CD8-positive, alpha-beta memory T cell (primary cell): ENCODE results near the gene GPR108. TPM values are rescaled to one million over a fixed set of nuclear protein-coding genes. Genes with fewer than 3 reads are reported as not detected.

Experiments used
- CTCF ChIA-PET: fragments of 350-600 bp; sonication (Branson Sonifier 250); formaldehyde crosslinking; loops from one replicate; lab custom pipeline; 2021; ENCODE audit warnings: antibody characterized with exemption; lab: Charles Lee
- POLR2A ChIA-PET: fragments of 350-600 bp; sonication (Branson Sonifier 250); formaldehyde crosslinking; loops from one replicate; lab custom pipeline; 2021; ENCODE audit warnings: antibody characterized with exemption; lab: Charles Lee
- DNase-seq, 5 donors: peaks; one replicate each; pipeline versions ENCODE4 v3.0.0 to v3.0.0-alpha.2; 2020 to 2022; ENCODE audit warnings: mixed read lengths in 1 of 5
- H3K27ac ChIP-seq: one replicate; pipeline ENCODE4 v1.7.0; 2013; ENCODE audit warnings: low read depth, mild to moderate bottlenecking, low read length, moderate library complexity
- H3K27me3 ChIP-seq: 2 replicates; pipeline ENCODE4 v1.7.0; 2013; ENCODE audit warnings: low read length, mild to moderate bottlenecking; ENCODE audit not compliant: insufficient read depth, poor library complexity, severe bottlenecking
- H3K36me3 ChIP-seq: 2 replicates; pipeline ENCODE4 v1.7.0; 2013; ENCODE audit warnings: mild to moderate bottlenecking, low read length, moderate library complexity; ENCODE audit not compliant: insufficient read depth
- H3K4me1 ChIP-seq: 2 replicates; pipeline ENCODE4 v1.7.0; 2013; ENCODE audit warnings: mild to moderate bottlenecking, low read length, moderate library complexity; ENCODE audit not compliant: insufficient read depth
- H3K4me3 ChIP-seq: 2 replicates; pipeline ENCODE4 v1.7.0; 2013; ENCODE audit warnings: mild to moderate bottlenecking, low read length
- H3K9me3 ChIP-seq: 2 replicates; pipeline ENCODE4 v1.7.0; 2013; ENCODE audit warnings: mild to moderate bottlenecking, low read length
- H3K27ac Mint-ChIP-seq, 8 donors: one replicate each; pipeline ENCODE4 v1.8.0; 2020 to 2021; ENCODE audit warnings: mixed read lengths in 8 of 8, mild to moderate bottlenecking in 6 of 8, inconsistent platforms in 3 of 8, moderate library complexity in 3 of 8
- H3K27me3 Mint-ChIP-seq, 2 donors: one replicate each; pipeline ENCODE4 v1.8.0; 2020 to 2021; ENCODE audit warnings: mixed read lengths in 2 of 2, mild to moderate bottlenecking in 1 of 2, moderate library complexity in 1 of 2
- H3K36me3 Mint-ChIP-seq, 3 donors: one replicate each; pipeline ENCODE4 v1.8.0; 2020 to 2021; ENCODE audit warnings: mixed read lengths in 3 of 3, inconsistent platforms in 1 of 3, mild to moderate bottlenecking in 1 of 3
- H3K4me1 Mint-ChIP-seq, 3 donors: one replicate each; pipeline ENCODE4 v1.8.0; 2020 to 2021; ENCODE audit warnings: mixed read lengths in 3 of 3, inconsistent platforms in 1 of 3, mild to moderate bottlenecking in 1 of 3
- H3K4me3 Mint-ChIP-seq, 7 donors: one replicate each; pipeline ENCODE4 v1.8.0; 2020 to 2021; ENCODE audit warnings: mixed read lengths in 7 of 7, mild to moderate bottlenecking in 6 of 7, moderate library complexity in 4 of 7, inconsistent platforms in 2 of 7
- H3K9me3 Mint-ChIP-seq, 5 donors: one replicate each; pipeline ENCODE4 v1.8.0; 2020 to 2022; ENCODE audit warnings: mixed read lengths in 5 of 5, mild to moderate bottlenecking in 3 of 5, moderate library complexity in 2 of 5, inconsistent platforms in 1 of 5
- polyA plus RNA-seq: library from polyadenylated mRNA; unstranded; fragments of 300-500 nt; fragmentation: Illumina TruSeq; gene quantifications from one replicate; pipeline ENCODE4 v1.2.3, GENCODE V29; 2021
- total RNA-seq, 2 experiments: library from RNA; stranded (reverse); gene quantifications; one replicate each; pipeline ENCODE4 v1.2.3, GENCODE V29; 2021

Gene GPR108
- total and polyA plus RNA-seq, 3 experiments from 2014 or later, result 72.0 to 108 (median 74.0) TPM

DNA sequence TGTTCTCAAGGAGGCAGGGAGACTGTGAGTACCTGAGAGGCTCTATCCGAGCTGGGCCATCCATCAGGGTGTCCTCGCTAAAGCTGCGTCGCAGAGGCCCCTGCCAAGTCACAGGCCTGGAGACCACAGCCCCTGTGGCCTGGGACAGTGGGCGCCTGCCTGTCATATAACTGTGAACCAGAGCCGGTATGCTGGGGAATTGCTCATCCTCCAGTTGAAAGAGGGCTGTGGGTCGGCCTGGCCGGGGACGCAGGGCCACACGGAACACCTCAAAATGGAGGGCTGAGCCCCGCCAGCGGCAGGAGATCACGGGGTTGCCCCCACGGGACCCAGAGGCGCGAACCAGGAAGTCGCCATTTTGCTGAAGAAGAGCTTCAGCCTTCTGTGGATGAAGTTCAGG lies 23.2 kb upstream of the GPR108 start:
- Mint-ChIP-seq H3K27ac (no peak overlapping the region), H3K4me1 (peaks cover 8 to 22% (median 12%) of the 10 kb centered on the region in 3 donors), H3K9me3 (no peaks in the 10 kb centered on the region), H3K36me3 (peaks cover 2 to 53% (median 4%) of the 10 kb centered on the region in 3 donors), H3K27me3 (no peaks in the 10 kb centered on the region), H3K4me3 (no peak overlapping the region)
- Histone ChIP-seq H3K27me3 (no peaks in the 10 kb centered on the region), H3K36me3 (peaks cover 19% of the 10 kb centered on the region), H3K4me1 (peaks cover 17% of the 10 kb centered on the region), H3K4me3 (no peak overlapping the region), H3K27ac (no peak overlapping the region), H3K9me3 (no peaks in the 10 kb centered on the region)
- CTCF ChIA-PET, result interaction anchor here (0.9 to 1.6 kb wide), 3 partner anchors 9 to 103 kb away, joined by 3 to 4 read pairs (median 3); no protein-coding TSS in a partner anchor
- POLR2A ChIA-PET, result no interaction called here
- DNase-seq, result no peak

DNA sequence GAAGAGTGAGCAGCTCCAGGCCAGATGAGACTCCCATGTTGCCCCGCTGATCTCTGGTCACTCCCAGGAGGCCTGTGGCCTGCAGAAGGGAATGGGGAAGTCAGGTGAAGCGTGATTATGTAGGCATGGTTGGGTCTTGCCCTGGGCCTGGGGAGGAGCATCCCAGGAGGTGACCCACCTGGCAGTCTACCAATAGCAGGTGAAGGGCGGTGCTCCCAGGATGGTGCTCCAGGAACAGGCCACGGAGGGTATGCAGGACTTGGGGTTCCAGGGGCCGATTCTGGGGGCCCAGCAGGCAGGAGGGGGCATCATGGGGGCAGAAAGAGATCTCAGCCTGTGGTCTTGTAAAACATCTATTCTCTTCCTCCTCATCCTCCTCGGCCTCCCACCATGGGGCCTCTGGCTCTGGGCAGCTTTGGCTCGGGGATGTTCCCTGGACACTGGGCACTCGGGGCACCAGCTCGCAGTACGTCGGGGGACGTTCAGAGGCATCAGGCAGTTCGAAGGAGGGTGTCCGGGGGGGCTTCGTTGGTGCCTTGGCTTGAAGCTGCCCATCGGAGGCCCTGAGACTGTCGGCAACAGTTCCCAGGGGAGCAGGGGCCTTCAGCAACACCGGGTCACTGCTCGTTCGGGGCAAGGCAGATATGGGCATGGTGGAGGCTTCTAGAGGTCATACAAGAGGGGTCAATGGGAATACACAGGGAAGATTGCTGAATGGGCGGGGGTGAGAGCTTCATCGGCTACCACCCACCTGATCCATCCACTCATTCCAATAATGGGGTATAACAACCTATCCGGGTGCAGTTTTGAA lies 17.5 kb upstream of the GPR108 start:
- Mint-ChIP-seq H3K4me1 (peaks cover 5 to 13% (median 7%) of the 10 kb centered on the region in 3 donors), H3K9me3 (no peaks in the 10 kb centered on the region), H3K36me3 (peaks cover 4 to 67% (median 10%) of the 10 kb centered on the region in 3 donors), H3K27ac (peak overlapping the region in 3 of 8 donors; percentile 12 to 29 (median 26)), H3K4me3 (no peak overlapping the region), H3K27me3 (no peaks in the 10 kb centered on the region)
- CTCF ChIA-PET, result interaction anchor here (0.8 to 2.0 kb wide), 2 partner anchors 17 to 123 kb away, joined by 3 to 6 read pairs; partner anchors contain the start of gene GPR108
- H3K9me3 ChIP-seq, result no peaks in the 10 kb centered on the region
- no peak overlapping the region for H3K27ac ChIP-seq
- no peaks in the 10 kb centered on the region for H3K27me3 ChIP-seq
- H3K36me3 ChIP-seq, result peaks cover 34% of the 10 kb centered on the region
- no peak for DNase-seq
- POLR2A ChIA-PET, result interaction anchor here (0.5 to 0.6 kb wide), 2 partner anchors 13 to 219 kb away, joined by 3 to 13 read pairs; no protein-coding TSS in a partner anchor
- H3K4me1 ChIP-seq, result no peaks in the 10 kb centered on the region
- no peak overlapping the region for H3K4me3 ChIP-seq

DNA sequence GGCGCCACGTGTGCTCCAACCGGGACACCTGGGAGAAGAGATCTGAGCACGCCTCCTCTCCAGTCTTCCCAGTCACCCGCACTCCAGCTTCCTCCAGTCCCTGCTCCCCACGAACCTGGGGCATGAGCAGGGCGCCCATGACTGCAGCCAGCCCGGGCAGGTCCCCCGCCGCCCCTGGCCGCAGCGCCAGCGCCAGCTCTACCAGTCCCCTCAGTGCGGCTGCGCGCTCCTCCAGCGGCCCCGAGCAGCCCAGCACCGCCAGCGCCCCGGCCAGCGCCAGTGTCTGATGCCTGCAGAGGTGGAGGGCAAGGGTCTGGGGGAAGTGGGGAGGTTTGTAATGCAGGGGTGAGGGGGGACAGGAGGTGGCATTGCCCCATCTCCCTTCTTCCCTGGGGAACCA lies 16.8 kb upstream of the GPR108 start:
- no peak for DNase-seq
- Mint-ChIP-seq H3K27me3 (no peaks in the 10 kb centered on the region), H3K4me1 (peaks cover 5 to 13% (median 7%) of the 10 kb centered on the region in 3 donors), H3K9me3 (no peaks in the 10 kb centered on the region), H3K4me3 (no peak overlapping the region), H3K27ac (peak overlapping the region in 2 of 8 donors; percentile 66 to 80), H3K36me3 (peaks cover 4 to 67% (median 15%) of the 10 kb centered on the region in 3 donors)
- ChIA-PET CTCF (interaction anchor here (0.8 to 2.0 kb wide), 6 partner anchors 16 to 238 kb away, joined by 3 to 6 read pairs (median 4); partner anchors contain the start of genes GPR108 and TNFSF14), POLR2A (interaction anchor here (0.5 kb wide), 1 partner anchor 220 kb away, joined by 13 read pairs; no protein-coding TSS in a partner anchor)
- Histone ChIP-seq H3K27me3 (no peaks in the 10 kb centered on the region), H3K4me3 (no peak overlapping the region), H3K4me1 (no peaks in the 10 kb centered on the region), H3K27ac (no peak overlapping the region), H3K9me3 (no peaks in the 10 kb centered on the region), H3K36me3 (peaks cover 27% of the 10 kb centered on the region)

DNA sequence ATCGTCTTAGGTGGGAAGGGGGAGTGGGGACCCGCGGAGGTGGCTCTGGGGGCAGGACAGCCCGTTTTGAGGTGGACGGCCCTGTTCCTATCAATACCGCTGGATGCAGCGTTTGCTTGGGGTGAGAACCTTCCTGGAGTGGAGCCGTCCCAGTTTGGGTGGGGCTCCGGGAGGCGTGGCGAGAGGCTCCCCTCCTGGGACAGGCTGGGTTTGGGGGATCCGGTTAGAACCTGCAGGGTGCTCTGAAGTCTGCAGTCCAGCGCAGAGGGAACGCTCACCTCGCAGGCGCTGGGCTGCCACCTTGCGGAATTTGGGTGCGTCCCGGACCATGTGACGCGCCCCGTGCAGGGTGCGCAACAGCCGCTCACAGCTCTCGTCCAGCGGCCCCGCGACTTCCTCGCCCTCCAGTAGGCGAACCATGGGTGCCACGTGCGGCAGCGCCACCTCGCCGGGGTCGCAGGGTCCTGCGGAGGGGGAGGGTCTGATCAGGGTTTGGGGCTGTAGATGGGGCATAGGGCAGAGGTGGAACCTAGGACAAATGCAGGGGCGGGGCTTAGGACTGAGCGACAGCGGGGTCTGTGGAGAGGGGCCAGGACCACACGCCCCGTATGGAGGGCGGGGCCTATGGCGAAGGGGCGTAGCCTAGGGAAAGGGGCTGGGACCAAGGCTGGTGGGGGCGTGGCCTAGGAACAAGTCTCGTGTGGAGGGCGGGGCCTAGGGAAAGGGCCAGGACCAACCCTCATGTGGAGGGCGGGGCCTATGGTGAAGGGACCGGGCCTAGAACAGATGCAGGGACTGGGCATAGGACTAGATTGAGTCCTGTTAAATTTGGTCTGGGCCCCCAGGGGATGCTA lies 16.0 kb upstream of the GPR108 start:
- H3K27ac Mint-ChIP-seq, result peak overlapping the region; percentile 55 to 93 (median 80)

DNA sequence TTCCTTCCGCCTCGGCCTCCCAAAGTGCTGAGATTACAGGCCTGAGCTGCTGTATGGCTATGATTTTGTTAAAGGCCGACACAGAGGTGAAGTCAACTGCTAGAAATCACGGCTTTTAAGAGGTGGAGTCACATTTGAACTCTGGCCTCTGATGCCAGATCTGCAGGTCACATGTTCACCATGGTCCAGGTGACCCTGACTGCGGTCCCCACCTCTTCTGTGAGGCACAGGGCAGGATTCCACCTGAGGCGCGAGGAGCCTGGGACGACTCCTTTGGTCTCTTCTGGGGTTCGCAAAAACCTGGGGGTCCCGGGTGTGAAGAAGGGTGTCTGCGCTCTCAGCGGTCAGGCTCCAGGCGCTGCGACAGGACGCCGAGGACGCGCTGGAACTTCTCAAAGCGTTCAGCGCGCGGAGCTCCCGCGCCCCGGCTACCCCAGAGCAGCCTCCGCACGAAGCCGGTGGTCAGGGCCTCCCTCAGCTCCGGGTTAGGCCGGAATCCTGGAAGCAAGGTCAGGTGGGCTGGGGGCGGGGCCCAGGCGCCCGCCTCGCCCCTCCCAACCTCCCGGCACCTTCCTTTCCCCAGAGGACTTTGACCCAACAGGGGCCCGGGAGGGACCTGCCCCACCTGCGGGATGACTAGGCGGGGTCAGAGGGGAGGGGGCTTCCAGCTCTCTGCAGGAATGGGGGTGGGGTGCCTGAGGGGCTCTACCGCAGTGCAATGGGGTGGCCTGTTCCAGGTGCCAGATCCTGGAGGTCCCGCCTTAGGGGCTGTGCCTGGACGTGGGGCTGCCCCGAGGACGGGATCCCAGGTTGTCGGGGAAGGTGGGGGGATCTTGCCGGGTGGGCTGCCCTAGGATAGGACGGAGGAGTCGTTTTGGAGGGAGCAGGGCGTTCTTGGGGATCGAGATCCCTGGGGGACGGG lies 15.1 kb upstream of the GPR108 start:
- Mint-ChIP-seq H3K27ac (peak overlapping the region in 1 of 8 donors; percentile 79), H3K4me3 (peak overlapping the region in 1 of 7 donors; percentile 78)

More for the DNA sequence above, 16.0 kb upstream of the GPR108 start:
- DNase-seq, result peak; percentile 54 to 83 (median 74)
- Mint-ChIP-seq H3K4me3 (peak overlapping the region; percentile 28 to 83 (median 75)), H3K27me3 (no peaks in the 10 kb centered on the region), H3K9me3 (no peaks in the 10 kb centered on the region), H3K4me1 (peaks cover 5 to 9% (median 7%) of the 10 kb centered on the region in 3 donors), H3K36me3 (peaks cover under 1 to 67% (median 15%) of the 10 kb centered on the region in 3 donors)
- ChIA-PET CTCF (interaction anchor here (1.2 to 2.0 kb wide), 5 partner anchors 15 to 237 kb away, joined by 3 to 6 read pairs (median 4); partner anchors contain the start of gene TNFSF14), POLR2A (interaction anchor here (0.6 kb wide), 1 partner anchor 110 kb away, joined by 4 read pairs; no protein-coding TSS in a partner anchor)
- H3K27me3 ChIP-seq, result no peaks in the 10 kb centered on the region
- H3K27ac ChIP-seq, result peak overlapping the region; percentile 43
- H3K9me3 ChIP-seq, result no peaks in the 10 kb centered on the region
- H3K4me1 ChIP-seq, result no peaks in the 10 kb centered on the region
- H3K36me3 ChIP-seq, result peaks cover 23% of the 10 kb centered on the region
- H3K4me3 ChIP-seq, result peak overlapping the region; percentile 34

DNA sequence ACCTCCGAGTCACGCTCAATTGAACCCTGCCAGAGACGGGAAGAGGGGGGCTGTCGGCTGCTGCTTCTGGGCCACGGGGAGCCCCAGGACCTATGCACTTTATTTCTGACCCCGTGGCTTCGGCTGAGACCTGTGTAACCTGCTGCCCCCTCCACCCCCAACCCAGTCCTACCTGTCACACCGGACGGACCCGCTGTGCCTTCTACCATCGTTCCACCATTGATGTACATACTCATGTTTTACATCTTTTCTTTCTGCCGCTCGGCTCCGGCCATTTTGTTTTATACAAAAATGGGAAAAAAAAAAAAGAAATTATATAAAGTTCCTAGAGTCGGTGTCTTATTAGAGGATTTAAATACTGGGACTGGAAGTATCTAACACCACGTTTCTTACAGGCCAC lies 13.8 kb upstream of the GPR108 start:
- H3K27ac ChIP-seq, result no peak overlapping the region
- Mint-ChIP-seq H3K36me3 (peaks cover 0 to 75% (median 18%) of the 10 kb centered on the region in 3 donors), H3K4me3 (no peak overlapping the region), H3K27me3 (no peaks in the 10 kb centered on the region), H3K27ac (no peak overlapping the region), H3K9me3 (no peaks in the 10 kb centered on the region), H3K4me1 (peaks cover 5 to 9% (median 7%) of the 10 kb centered on the region in 3 donors)
- H3K36me3 ChIP-seq, result peaks cover 26% of the 10 kb centered on the region
- POLR2A ChIA-PET, result no interaction called here
- H3K4me1 ChIP-seq, result no peaks in the 10 kb centered on the region
- no peaks in the 10 kb centered on the region for H3K9me3 ChIP-seq
- DNase-seq, result no peak
- CTCF ChIA-PET, result interaction anchor here (1.0 kb wide), 1 partner anchor 10 kb away, joined by 3 read pairs; no protein-coding TSS in a partner anchor
- H3K4me3 ChIP-seq, result no peak overlapping the region
- H3K27me3 ChIP-seq, result no peaks in the 10 kb centered on the region

More for the DNA sequence above, 15.1 kb upstream of the GPR108 start:
- no peaks in the 10 kb centered on the region for H3K27me3 ChIP-seq
- H3K36me3 ChIP-seq, result peaks cover 26% of the 10 kb centered on the region
- CTCF ChIA-PET, result interaction anchor here (1.0 to 2.0 kb wide), 4 partner anchors 9 to 236 kb away, joined by 3 to 6 read pairs (median 4); no protein-coding TSS in a partner anchor
- H3K4me1 Mint-ChIP-seq, result peaks cover 5 to 9% (median 7%) of the 10 kb centered on the region in 3 donors
- H3K4me1 ChIP-seq, result no peaks in the 10 kb centered on the region
- no peak for DNase-seq
- no peaks in the 10 kb centered on the region for H3K27me3 Mint-ChIP-seq
- H3K27ac ChIP-seq, result peak overlapping the region; percentile 43
- H3K4me3 ChIP-seq, result no peak overlapping the region
- no peaks in the 10 kb centered on the region for H3K9me3 ChIP-seq
- no peaks in the 10 kb centered on the region for H3K9me3 Mint-ChIP-seq
- H3K36me3 Mint-ChIP-seq, result peaks cover 0 to 70% (median 19%) of the 10 kb centered on the region in 3 donors
- POLR2A ChIA-PET, result interaction anchor here (0.6 kb wide), 1 partner anchor 111 kb away, joined by 4 read pairs; no protein-coding TSS in a partner anchor
